ENCODE results near the gene EGLN3. TPM values are rescaled to one million over a fixed set of nuclear protein-coding genes. Genes with fewer than 3 reads are reported as not detected.
"Not testable (repeated sequence)": the region's sequence is repeated elsewhere in the genome, so short reads cannot be mapped to it uniquely, and the experiment has no call there.

Gene EGLN3
- total RNA-seq, 1 donor from 2014 or later: 0.64 TPM

DNA sequence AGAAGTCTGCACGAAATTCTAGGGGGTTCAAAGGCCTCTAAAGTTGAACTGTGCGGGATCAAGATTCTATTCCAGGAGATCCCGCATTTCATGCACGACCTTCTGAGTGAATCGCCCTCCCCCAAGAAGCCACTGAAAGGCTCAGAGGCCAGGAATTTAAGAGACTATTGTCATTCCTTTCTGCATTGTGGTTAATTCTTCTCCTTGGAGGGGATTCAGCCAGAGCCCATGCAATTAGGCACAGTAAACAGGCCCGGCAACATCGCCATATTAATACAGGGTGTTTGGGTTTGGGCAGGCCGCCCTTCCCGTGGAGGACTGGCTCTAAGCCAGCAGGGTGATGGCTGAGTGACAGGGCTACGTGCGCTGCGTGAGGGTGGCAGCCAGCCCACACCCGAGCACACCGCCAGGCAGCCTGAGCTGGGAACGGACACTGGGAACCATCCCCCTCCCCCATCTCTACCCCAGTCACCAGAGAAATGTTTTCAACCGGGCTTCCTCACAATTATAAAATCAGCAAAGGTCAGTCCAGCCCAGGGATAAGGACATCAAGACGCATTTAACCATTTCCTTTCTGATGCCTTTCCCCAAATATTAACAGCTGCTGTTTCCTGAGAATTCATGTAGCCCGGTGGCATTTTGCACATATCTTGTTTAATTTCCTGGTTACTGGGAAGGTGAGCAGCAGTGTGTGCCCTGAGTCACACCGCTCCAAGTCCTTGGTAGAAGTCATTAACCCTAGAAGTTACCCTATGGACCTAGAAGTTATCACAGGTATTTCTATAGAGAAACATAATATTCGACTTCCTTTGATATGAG lies 12.5 kb downstream of the EGLN3 start:
- DNase-seq (ENCODE audit: low read depth in 2 of 2): no peak

DNA sequence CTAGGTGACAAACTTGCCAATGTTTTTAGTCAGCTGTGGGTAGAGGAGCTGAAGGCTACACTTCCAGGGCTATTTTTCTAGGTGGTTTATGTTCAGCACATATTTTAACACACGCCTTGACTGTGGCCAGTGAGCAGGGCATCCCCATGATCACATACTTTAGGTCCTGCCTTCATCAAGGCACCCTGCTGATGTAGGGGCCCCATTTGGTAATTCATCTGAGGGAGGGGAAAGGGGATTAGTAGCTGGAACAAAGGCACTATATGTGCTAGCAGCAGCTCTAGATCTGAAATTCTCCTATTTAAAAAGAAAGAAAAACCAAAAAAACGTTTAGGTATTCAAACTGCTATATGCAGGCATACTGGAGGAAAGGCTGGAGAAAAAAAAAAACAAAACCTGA lies 14.5 kb downstream of the EGLN3 start:
- DNase-seq (ENCODE audit: low read depth in 2 of 2): no peak

DNA sequence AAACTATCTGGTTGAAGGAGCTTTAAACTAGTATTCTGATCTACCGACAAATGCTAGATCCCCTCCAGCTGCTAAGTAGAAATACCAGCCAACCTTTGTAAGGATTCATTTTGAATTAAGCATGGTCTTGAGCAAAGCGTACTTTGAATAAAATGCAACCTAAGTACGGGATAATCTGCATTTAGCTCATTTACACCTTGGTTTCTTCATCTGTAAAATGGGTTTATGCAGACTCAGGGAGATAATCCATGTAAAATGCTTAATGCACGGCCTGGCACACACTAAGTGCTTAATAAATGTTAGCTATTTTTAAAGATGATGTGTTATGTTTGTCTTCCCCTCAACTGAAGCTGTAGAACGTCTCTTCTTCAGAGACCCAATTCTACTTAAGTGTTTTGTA lies 15.9 kb downstream of the EGLN3 start:
- DNase-seq (ENCODE audit: low read depth in 2 of 2): no peak

DNA sequence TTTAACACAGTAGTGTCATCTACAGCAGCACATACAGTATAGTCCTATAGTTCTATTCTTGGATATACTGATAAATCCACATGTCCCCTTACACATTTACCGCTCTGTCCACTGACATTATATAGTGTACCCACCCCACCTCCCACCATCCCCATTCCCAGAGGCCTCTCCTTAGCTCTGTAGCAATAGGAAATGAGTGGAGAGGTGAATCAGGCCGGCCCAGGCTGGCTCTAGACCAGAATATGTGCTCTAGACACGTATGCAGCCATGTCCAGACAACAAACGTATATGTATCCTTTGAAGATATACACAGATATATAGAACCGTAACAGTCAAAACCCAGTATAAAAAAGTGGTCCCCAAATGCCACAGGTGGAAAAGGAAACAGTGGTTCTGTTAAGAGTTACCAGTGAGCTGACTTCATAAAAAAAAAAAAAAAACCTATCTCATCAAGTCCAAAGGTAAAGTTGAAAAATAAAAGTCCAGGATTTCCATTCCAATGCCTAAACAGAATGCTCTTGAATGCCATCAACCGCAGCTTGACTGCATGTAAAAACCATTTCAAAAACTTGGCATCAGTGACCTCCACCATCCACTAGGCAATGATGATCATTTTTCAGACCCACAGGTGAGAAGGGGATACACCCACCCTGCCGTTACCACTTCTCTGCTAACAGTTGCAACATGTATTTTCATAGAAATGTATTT lies 16.7 kb downstream of the EGLN3 start:
- peak in 1 of 2 donors; percentile 54 for DNase-seq (ENCODE audit: low read depth in 2 of 2)

DNA sequence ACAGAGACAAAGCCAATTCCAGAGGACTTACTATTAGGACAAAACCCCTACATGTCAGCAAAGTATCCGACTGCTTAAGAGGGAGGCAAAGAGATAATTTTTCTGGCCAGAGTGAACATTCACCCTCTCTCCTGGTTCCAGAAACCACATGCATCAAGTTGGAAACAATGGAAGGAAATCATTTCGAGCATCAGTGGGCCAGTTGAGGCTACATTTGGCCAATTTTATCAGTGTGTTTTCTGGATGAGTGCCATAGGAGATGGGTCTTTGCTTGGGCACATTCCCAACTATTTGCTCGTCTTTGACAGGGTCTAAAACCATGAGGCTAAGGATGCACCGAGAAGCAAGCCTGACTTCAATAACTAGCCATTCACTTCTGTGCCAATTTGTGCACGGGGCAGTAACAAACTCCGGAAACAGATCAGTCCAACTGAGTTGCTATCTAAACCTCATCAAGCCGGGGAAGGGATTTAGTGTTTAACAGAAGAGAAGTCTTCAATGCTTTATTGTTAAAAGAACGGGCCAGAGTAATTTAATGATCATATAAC lies 17.4 kb downstream of the EGLN3 start:
- peak in 1 of 2 donors; percentile 58 for DNase-seq (ENCODE audit: low read depth in 2 of 2)

DNA sequence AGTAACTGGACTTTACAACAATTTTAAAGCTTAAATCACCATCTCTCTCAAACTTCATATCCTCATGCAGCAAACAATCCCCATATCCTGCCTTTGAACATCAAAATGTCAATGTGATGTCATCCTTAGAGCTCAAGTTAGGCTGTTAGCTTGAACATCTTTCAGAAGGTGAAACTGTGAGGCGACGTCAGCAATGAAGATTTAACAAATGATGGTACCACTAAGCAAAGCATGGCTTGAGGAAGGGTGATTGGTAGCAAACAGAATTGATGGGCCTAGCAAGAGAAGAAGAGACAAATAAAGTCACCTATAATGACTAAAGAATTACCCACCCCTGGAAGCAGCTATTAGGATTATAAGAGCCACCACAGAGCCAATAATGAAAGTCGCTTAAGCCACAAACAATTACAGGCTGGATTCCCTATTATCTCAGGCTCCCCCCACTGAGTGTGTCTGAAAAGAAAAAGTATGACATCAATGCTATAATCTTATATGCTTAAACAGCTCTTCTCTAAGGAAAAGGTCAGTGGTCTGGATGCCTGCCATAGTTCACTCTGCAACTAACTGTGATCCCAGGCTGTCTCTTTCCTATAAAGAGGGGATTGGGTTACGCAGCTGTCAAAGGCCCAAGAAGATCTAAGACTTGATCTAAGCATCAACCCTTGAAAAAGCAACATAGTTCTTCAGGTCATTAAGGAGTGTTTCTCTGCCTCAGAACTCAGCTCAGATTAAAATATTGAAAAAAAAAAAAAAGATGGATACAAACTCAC lies 18.1 kb downstream of the EGLN3 start:
- no peak for DNase-seq (ENCODE audit: low read depth in 2 of 2)

DNA sequence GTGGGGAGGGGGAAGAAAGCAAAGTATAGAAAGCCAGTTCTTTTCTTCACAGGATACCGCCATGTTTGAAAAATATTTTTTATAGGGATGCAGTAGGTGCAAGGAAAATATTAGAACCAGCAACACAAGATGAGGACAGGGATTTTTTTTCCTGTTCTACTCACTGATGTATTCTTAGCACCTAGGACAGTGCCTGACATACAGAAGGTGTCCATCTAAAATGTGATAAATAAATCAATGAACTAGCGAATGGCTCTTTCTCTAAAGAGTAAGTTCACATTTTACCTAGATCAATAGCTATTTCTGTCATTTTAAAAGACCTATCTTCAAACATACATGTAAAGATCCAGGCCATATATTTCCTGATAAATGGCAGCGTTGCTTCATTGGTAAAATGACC lies 18.8 kb downstream of the EGLN3 start:
- DNase-seq (ENCODE audit: low read depth in 2 of 2): no peak

DNA sequence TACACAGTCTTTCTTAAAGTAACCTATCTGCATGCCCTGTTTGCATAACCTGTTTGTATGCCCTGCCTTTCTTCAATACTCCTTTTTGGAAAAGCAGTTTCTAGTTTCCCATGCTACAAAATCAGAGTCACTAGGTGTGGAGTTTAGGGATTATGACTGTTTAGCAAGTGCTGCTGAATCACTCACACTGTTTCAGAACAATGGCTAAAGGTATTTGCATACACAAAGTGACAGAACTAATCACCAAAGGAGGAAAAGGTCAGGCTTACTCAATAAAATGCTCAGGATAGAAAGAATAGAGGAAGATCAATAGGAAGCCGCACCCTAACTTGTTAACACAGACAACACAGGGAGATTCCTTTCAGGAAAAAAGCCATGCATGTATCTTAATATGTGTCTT lies 19.4 kb downstream of the EGLN3 start:
- no peak for DNase-seq (ENCODE audit: low read depth in 2 of 2)

DNA sequence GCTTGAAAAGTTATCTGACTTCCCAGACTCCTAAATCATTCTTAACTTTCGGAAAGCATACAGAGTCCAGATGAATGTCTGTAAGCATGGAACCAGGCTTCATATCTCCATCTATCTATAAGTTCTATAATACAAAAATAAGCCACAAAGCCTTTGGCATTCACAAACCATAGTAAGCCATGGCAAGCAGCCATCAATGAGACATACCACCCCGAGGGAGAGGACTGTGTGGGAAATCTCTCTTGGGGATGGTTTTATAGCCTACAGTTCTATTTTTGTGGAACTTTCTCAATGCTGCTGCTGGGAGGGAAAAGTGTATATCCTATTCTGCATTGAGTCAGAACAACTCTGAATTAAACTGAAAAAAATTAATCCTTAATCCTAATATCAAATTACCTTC lies 20.4 kb downstream of the EGLN3 start:
- DNase-seq (ENCODE audit: low read depth in 2 of 2): no peak

DNA sequence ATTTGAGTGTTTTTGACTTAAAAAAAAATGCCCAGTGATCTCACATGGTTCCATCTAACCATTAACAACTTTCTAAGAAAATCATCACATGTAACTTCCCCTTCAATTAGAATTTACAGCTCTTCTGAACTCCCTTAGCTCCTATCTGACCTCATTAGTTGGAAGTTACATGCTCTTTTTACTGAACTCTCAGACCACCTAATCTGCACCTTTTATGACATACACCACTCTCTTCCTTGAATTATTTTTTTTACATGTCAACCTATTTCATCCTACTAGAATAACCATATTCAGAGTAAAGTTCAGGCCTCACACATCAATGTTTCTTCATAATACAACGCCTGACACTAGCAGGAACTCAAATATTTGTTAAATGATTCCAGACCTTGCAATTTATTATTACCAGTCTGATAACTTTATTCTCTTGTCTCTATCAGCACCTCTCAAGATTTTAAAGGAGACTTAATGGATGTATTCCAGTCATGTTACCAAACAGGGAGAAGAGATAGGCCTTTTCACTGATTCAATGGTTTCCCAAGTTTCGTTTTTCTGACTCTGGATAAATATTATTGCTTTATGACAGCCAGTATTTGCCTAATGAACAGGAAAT lies 21.0 kb downstream of the EGLN3 start:
- DNase-seq (ENCODE audit: low read depth in 2 of 2): no peak

DNA sequence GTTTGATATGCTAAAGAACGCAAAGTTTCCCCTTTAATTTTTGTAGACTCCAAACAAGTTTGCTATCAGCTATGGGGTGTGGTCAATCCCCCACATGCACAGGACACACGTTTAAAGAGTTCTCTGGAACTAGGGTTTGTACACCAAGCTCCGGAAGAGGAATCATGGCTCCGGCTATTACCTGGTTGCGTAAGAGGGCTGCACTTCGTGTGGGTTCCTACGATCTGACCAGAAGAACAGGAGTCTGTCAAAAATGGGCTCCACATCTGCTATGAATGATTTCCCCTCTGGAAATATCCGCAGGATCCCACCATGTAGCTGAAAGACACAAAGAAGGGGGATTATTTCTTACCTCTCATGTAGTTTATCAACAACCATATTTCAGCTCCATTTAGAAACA lies 22.0 kb downstream of the EGLN3 start:
- DNase-seq (ENCODE audit: low read depth in 2 of 2): no peak

DNA sequence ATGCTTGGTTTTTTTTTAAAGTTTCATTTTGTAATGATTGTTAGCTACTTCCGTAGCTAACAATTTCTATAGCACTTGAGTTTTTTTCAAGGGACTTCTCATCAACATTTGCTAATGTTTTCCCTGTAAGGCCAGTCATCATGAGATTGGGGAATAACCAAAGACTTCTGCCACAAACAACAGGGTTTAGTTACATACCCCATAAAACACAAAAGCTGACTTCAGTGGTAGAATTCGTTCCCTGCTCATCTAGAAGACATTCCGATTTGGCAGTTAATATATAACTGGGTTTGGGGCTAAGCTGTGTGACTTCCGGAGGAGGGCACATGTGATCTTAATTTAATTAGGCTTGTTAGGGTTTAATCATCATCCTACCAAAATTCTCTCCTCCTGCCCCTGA lies 22.9 kb downstream of the EGLN3 start:
- DNase-seq (ENCODE audit: low read depth in 2 of 2): no peak

DNA sequence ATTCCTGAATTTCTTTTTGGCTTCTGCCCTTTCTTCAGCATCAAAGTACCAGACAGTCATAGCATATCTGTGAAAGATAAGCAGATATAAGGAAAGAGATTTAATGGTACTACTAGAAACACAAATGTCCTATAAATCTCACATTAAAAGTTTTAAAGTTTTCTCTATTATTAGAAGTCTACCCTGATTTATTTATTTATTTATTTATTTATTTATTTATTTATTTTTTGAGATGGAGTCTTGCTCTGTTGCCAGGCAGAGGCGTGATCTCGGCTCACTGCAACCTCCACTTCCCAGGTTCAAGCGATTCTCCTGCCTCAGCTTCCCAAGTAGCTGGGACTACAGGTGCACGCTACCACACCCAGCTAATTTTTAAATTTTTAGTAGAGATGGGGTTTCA lies 23.9 kb downstream of the EGLN3 start:
- DNase-seq (ENCODE audit: low read depth in 2 of 2): not testable (repeated sequence)

DNA sequence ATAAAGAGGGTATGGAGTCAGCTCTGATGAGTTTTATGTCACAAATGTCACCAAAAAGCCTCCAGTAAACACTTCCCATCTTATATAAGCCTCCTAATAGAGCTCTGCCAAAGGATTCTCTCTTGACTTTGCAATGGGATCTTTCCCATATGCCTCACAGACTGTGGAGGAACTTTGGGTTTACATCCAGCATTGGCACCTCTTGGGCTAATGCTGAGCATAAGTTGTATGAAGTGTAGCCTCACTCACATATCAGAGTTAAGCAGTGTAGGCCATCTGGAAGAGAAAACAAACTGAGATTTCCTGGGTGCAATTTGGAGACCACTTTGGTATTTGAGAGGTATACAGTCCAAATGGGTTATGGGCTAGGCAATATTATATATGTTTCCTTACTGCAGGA lies 24.9 kb downstream of the EGLN3 start:
- no peak for DNase-seq (ENCODE audit: low read depth in 2 of 2)

DNA sequence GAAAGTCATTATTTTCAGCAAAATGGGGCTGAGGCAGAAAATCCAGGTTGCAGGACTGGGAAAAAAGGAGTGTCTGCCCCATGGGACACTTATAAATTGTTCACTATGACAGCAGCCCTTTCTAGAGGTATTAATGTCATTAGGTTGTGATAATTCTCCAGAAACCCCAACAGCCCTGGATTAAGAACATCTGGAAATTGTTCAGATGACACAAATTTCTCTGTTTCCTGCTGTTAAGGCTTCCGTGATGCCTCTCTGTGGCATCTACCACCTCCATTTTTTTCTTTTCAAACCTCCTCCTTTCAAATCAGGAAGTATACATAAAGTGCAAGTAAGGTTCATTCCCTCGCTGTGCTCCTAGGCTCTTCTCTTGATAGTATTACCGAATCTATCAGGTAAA lies 25.6 kb downstream of the EGLN3 start:
- no peak for DNase-seq (ENCODE audit: low read depth in 2 of 2)

DNA sequence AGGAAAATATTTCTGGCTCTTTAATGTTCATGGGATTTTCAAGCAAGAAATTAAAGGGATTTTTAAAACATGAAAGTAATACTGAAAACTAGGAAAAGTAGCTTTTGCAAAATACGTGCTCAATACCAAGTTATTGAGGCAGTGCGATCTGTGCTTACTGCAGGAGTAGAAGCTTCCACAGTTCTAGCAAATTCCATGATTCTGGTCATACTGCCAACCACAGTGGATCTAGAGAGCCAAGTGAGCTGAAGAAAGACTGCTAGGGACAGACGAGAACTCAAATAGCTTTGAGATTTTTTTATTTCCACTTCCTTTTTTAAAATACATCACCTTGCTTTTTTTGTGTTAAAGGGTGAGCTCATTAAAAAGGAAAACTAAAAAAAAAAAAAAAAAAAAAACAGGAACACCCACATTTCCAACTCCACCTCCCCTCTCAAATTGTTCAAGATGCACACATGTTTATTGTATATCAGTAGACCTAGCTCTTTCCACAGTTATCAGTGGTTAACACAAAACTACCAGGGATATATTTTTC lies 26.2 kb downstream of the EGLN3 start:
- no peak for DNase-seq (ENCODE audit: low read depth in 2 of 2)

DNA sequence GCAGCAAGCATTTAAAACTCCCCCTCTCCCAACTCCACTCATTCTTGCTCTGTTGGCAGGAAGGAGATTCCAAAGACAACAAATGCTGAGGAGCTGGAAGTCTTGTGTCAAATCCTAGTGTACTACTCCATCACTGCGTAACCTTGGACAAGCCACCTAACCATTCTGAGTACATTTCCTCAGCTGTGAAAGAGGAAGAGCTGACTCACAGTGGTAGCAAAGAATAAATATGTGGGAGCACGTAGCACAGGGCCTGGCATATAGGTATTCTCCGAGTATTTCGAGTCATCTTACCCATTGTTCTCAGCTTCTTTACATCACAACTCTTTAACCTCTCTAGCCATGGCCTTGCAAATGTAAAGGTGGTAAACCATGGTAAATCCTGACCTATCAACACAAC lies 28.7 kb downstream of the EGLN3 start:
- DNase-seq (ENCODE audit: low read depth in 2 of 2): peak in 1 of 2 donors; percentile 71

DNA sequence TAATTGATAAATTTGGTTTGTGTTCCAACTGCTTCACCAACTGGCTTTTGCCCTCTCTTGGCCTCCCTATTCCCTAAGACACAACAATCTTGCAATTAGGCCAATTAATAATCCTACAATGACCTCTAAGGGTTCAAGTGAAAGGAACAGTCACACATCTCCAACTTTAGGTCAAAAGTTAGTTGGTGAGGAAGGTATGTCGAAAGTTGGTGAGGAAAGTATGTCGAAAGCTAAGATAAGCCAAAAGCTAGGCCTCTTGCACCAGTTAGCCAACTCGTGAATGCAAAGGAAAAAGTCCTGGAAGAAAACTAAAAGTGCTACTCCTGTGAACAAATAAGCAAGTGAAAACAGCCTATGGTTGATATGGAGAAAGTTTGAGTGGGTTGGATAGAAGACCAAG lies 32.6 kb downstream of the EGLN3 start:
- no peak for DNase-seq (ENCODE audit: low read depth in 2 of 2)

DNA sequence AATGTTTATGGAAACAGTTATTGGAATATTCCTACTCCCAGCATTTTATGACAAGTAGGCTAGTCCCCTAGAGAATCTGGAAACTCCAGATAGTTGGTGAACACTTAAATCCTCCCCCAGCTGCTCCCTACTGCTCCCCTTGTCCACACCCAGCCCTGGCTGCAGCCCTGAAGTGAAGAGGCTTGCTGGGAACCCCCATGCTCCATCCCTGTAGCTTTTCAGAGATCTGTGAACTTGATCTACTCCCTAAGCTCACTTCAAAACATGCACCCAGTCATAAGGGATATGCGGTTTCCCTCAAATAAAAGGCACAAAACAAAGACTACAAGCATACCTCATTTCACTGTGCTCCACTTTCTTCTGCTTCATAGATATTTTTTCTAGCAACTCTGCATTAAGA lies 33.2 kb downstream of the EGLN3 start:
- no peak for DNase-seq (ENCODE audit: low read depth in 2 of 2)

DNA sequence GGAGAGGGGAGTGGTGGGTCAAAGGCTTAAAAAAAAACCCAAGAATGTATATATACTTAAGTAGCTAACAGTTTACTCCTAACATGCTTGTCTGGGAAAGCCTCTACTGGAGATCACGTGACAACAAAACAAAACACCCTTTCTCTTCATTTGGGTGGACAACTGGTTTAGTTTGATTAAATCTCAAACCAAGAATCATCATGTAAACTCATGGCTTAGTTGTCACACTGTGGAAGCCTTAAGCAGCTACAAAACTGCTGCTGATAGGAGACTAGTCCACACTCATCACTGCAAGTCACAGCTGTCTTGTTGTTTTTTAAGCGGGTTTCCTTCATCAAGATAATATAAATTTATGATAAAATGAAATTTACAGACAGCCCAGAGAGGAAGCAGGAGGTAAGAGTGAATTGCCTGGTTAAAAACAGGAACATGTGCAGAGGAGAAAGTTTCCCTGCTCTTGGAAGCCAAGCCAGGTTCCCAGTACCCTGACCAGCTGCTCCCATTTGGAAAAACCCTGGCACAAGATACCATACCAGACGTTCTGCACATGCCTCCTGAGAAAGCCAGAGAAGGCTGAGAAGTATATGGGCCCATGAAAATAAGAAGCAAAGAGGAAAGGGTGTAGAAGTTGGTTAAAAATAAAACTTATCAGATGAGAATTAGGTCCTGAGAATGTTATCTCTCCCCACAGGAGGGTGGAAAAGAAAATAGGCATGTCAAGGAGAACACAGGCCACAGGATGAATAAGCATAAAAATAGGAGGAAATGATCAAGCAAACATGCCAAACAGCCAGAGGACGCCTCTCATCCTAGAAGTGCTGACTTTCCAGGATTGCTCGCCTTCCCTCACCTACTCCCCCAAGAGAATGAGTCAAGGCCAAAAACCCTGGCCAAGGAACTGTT lies 34.0 kb downstream of the EGLN3 start:
- peak in 1 of 2 donors; percentile 71 for DNase-seq (ENCODE audit: low read depth in 2 of 2)

All from dermis microvascular lymphatic vessel endothelial cell (primary cell).